Adipocyte (in vitro differentiated cells): ENCODE measurements around the gene SLC39A11.

ENCODE experiments used
- DNase-seq: peaks from one replicate; pipeline ENCODE4 v3.0.0-alpha.2; 2015; ENCODE audit warnings: low read depth
- H3K27me3 ChIP-seq: replicated peaks from 2 replicates; pipeline ENCODE4 v1.7.0; 2013; ENCODE audit warnings: mild to moderate bottlenecking, low read length, moderate library complexity; ENCODE audit not compliant: control insufficient read depth, insufficient read depth
- H3K36me3 ChIP-seq: 2 replicates; pipeline ENCODE4 v1.7.0; 2013; ENCODE audit warnings: low read length, mild to moderate bottlenecking, moderate library complexity; ENCODE audit not compliant: control insufficient read depth, insufficient read depth, severe bottlenecking
- H3K4me1 ChIP-seq: 2 replicates; pipeline ENCODE4 v1.7.0; 2013; ENCODE audit warnings: mild to moderate bottlenecking, low read length, moderate library complexity; ENCODE audit not compliant: control insufficient read depth, insufficient read depth
- H3K4me3 ChIP-seq: 2 replicates; pipeline ENCODE4 v1.7.0; 2013; ENCODE audit warnings: mild to moderate bottlenecking, low read length, moderate library complexity
- H3K9ac ChIP-seq: 2 replicates; pipeline ENCODE4 v1.7.0; 2013; ENCODE audit warnings: mild to moderate bottlenecking, low read length, moderate library complexity
- H3K9me3 ChIP-seq: 2 replicates; pipeline ENCODE4 v1.7.0; 2013; ENCODE audit warnings: mild to moderate bottlenecking, low read length, moderate library complexity; ENCODE audit not compliant: control insufficient read depth

SLC39A11 gene

GRCh38 chr17:72984145-72984925 lies 108.2 kb downstream of the SLC39A11 start:
- Histone ChIP-seq H3K4me1 (peaks cover 7% of the 10 kb centered on the region), H3K27me3 (no peaks in the 10 kb centered on the region), H3K4me3 (no peak overlapping the region), H3K36me3 (no peaks in the 10 kb centered on the region), H3K9ac (no peak overlapping the region), H3K9me3 (no peaks in the 10 kb centered on the region)
- peak; percentile 66 for DNase-seq

GRCh38 chr17:72982680-72983079 lies 109.8 kb downstream of the SLC39A11 start:
- H3K4me1 ChIP-seq, result peaks cover 11% of the 10 kb centered on the region
- no peak for DNase-seq

GRCh38 chr17:72978593-72979218 lies 113.8 kb downstream of the SLC39A11 start:
- Histone ChIP-seq H3K9ac (no peak overlapping the region), H3K9me3 (no peaks in the 10 kb centered on the region), H3K4me3 (no peak overlapping the region), H3K27me3 (no peaks in the 10 kb centered on the region), H3K4me1 (peaks cover 19% of the 10 kb centered on the region), H3K36me3 (no peaks in the 10 kb centered on the region)
- no peak for DNase-seq

More at GRCh38 chr17:72982680-72983079, 109.8 kb downstream of the SLC39A11 start:
- Histone ChIP-seq H3K9me3 (no peaks in the 10 kb centered on the region), H3K36me3 (no peaks in the 10 kb centered on the region), H3K4me3 (no peak overlapping the region), H3K27me3 (no peaks in the 10 kb centered on the region), H3K9ac (no peak overlapping the region)

GRCh38 chr17:72977771-72978417 lies 114.6 kb downstream of the SLC39A11 start:
- H3K4me3 ChIP-seq, result no peak overlapping the region
- no peak for DNase-seq

GRCh38 chr17:72976971-72977770 lies 115.3 kb downstream of the SLC39A11 start:
- H3K27me3 ChIP-seq, result no peaks in the 10 kb centered on the region
- peak overlapping the region; percentile 64 for H3K4me3 ChIP-seq
- no peaks in the 10 kb centered on the region for H3K9me3 ChIP-seq
- no peaks in the 10 kb centered on the region for H3K36me3 ChIP-seq
- H3K9ac ChIP-seq, result peak overlapping the region; percentile 69
- peaks cover 19% of the 10 kb centered on the region for H3K4me1 ChIP-seq
- peak; percentile 67 for DNase-seq

More at GRCh38 chr17:72977771-72978417, 114.6 kb downstream of the SLC39A11 start:
- H3K4me1 ChIP-seq, result peaks cover 19% of the 10 kb centered on the region
- no peaks in the 10 kb centered on the region for H3K27me3 ChIP-seq
- H3K9me3 ChIP-seq, result no peaks in the 10 kb centered on the region
- no peaks in the 10 kb centered on the region for H3K36me3 ChIP-seq
- peak overlapping the region; percentile 69 for H3K9ac ChIP-seq

GRCh38 chr17:72975509-72975908 lies 117.0 kb downstream of the SLC39A11 start:
- DNase-seq, result no peak
- Histone ChIP-seq H3K4me3 (no peak overlapping the region), H3K27me3 (no peaks in the 10 kb centered on the region), H3K4me1 (peaks cover 19% of the 10 kb centered on the region), H3K9ac (no peak overlapping the region), H3K9me3 (no peaks in the 10 kb centered on the region), H3K36me3 (no peaks in the 10 kb centered on the region)

GRCh38 chr17:72974605-72975232 lies 117.8 kb downstream of the SLC39A11 start:
- no peak for DNase-seq
- Histone ChIP-seq H3K4me1 (peaks cover 19% of the 10 kb centered on the region), H3K36me3 (no peaks in the 10 kb centered on the region), H3K27me3 (no peaks in the 10 kb centered on the region), H3K9me3 (no peaks in the 10 kb centered on the region), H3K4me3 (no peak overlapping the region), H3K9ac (no peak overlapping the region)

GRCh38 chr17:72972263-72972951 lies 120.1 kb downstream of the SLC39A11 start:
- peaks cover 13% of the 10 kb centered on the region for H3K4me1 ChIP-seq
- no peak for DNase-seq
- H3K4me3 ChIP-seq, result no peak overlapping the region
- no peak overlapping the region for H3K9ac ChIP-seq
- H3K27me3 ChIP-seq, result no peaks in the 10 kb centered on the region
- H3K36me3 ChIP-seq, result no peaks in the 10 kb centered on the region
- H3K9me3 ChIP-seq, result no peaks in the 10 kb centered on the region

GRCh38 chr17:72971226-72971880 lies 121.1 kb downstream of the SLC39A11 start:
- Histone ChIP-seq H3K9ac (no peak overlapping the region), H3K36me3 (no peaks in the 10 kb centered on the region), H3K4me1 (peaks cover 3% of the 10 kb centered on the region), H3K27me3 (no peaks in the 10 kb centered on the region), H3K4me3 (no peak overlapping the region), H3K9me3 (no peaks in the 10 kb centered on the region)
- DNase-seq, result no peak

- Histone ChIP-seq H3K36me3 (no peaks in the 10 kb centered on the region), H3K27me3 (no peaks in the 10 kb centered on the region)
- DNase-seq, result no peak
Observed at GRCh38 chr17:72970797-72971196, 121.7 kb downstream of the SLC39A11 start.

More at GRCh38 chr17:72970797-72971196, 121.7 kb downstream of the SLC39A11 start:
- no peak overlapping the region for H3K9ac ChIP-seq
- no peaks in the 10 kb centered on the region for H3K9me3 ChIP-seq
- H3K4me3 ChIP-seq, result no peak overlapping the region
- no peaks in the 10 kb centered on the region for H3K4me1 ChIP-seq
